GM11168 (cell line): ENCODE measurements around the gene DIMT1.

Experiments used
- in situ Hi-C: fragments of 300-500 bp; cut with MboI; formaldehyde crosslinking; loops from one replicate; pipeline ENCODE4 v1.12.0; 2022; ENCODE audit warnings: low sequenced_read_pairs; ENCODE audit not compliant: unreplicated experiment

DIMT1 gene

DNA sequence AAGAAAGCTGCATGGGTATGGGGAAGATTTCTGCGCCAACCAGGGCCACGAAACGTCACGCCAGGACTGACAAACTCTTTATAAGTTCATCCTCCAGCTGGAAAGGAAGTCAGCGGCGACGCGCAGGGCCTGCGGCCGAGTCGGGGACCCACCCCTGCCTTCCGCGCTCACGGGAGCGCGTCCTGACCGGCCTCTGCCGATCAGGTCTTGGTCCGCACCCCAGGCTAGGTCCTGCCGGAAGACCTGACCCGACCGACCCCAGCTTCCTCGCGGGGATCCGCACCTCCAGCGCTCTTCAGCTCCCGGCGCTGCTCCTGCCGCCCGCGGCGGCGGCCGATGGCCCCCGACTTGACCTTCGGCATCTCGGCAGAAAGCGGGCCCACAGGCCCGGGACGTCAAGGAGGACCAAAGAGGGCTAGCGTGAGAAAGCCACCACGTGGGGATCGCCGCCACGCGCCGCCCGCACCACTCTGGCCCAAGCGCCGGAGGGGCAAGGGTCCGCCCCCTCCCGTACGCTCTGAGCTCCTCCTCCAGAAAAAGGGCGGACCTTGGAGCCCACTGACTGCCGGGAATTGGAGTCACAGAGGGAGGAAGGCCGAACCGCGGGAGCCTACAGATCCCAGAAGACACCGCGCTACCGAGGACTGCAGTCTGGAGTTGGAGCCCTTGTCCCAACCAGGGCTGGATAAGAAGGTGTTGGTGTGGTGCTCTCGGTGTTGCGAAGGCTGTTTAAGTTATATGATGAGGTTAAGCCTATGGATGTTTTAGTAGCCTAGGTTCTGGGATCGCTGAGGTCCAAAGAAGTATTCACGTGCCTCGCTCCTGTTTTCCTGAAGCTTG, at the start of gene DIMT1:
DIMT1 (minus strand) TSS at position 495 of the 840 bp plus-strand sequence; CDS start at position 362, 133 bp downstream.
- in situ Hi-C loops = no loop called here

DNA sequence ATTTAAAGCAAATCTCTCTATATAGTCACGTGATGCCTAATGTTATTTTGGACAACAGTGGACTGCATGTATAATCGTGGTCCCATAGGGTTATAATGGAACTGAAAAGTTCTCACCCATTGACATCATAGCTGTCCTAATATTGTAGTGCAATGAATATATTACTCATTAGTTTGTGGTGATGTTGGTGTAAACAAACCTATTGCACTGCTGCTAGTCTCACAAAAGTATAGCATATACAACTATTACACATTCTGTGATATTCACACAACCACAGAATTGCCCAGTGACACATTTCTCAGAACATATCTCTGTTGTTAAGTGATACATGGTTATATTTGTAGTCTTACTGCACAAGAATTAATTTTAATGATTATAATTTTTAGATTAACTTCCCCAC, 46.6 kb upstream of the DIMT1 start:
- in situ Hi-C loops = loop anchor here (10.0 kb wide), 1 partner anchor 325 kb away; no protein-coding TSS in a partner anchor

DNA sequence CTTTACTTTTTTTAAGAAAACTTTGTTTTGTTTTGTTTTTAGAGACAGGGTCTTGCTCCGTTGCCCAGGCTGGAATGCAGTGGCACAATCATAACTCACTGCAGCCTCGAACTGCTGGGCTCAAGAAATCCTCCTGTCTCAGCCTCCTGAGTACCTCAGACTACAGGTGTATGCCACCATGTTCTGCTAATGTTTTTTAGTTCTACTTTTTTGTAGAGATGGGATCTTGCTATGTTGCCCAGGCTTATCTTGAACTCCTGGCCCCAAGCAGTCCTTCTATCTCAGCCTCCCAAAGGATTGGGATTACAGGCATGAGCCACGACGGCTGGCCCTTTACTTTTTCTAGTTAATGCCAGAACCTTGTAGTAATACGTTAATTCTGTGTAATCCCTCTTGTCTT, 44.8 kb upstream of the DIMT1 start:
- in situ Hi-C loops = no loop called here

DNA sequence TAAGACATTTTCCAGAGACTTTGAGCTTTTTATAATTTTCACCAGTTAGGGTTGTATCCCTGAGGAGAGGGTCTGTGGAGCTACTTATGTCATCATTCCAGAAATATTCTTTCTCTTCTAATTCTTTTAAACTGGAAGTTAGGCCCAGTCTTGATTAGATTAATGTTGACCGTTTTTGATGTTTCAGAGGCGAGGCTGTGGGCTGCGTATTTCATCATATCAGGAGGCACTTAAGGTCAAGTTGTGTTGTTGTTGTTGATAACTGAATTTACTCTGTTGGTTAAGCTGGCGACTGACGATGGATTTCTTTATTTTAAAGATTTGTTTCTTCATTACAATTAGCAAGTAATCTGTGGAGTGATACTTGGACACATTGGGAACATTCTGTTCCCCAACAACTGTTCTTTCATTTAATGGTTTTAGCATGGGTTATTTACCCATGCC, 28.9 kb upstream of the DIMT1 start:
- in situ Hi-C loops = no loop called here

DNA sequence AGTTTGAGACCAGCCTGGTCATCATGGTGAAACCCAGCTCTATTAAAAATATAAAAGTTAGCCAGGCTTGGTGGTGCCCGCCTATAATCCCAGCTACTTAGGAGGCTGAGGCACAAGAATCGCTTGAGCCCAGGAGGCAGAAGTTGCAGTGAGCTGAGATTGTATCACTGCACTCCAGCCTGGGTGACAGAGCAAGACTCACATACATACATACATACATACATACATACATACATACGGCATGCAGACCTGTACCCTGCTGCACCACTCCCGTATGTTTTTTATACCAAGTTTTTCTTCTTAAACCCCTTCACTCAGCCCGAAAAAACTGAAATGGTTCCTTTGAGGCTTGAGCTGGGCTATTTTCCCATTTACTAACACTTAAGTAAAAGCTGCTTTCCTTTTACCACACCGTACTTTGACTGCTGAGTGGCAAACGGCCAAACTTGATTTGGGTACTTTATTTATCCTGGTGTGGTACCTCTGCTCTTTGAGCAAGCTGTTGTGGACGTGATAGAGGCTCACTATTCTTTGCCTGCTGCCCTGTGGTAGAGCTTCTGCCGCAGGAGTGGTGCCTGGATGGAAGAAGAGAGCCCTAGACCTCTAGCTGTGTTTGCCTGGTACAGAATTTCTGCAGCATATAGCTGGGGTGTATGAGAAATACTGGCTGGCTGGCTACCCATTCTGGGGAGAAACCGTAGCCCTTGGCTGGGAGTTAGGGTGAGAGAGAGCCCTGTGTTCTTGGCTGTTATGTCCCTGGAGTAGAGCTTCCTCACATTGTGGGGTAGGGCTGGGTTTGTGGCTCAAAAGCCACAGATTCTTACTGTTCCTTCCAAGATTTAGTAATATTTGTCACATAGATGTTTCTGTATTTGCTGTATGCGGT, 28.3 kb upstream of the DIMT1 start:
- in situ Hi-C loops = no loop called here

DNA sequence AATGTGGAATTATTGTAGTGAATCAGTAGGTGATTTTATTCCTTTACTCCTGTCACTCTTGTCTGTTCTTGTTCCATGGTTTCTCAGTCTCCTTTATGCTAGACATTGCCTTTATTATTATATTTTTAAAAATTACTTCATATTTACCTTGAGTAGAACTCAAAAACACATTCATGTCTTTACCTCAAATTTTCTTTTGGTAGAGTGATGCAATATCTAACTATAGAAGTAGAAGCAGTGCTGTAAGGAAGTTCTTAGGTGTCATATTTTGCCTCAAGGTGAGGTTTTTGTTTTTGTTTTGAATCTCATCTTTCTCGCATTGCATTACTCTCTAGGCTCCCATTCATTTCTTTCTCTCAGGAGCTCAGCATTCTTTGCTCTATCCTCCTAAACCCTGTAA, 21.1 kb upstream of the DIMT1 start:
- in situ Hi-C loops = no loop called here

DNA sequence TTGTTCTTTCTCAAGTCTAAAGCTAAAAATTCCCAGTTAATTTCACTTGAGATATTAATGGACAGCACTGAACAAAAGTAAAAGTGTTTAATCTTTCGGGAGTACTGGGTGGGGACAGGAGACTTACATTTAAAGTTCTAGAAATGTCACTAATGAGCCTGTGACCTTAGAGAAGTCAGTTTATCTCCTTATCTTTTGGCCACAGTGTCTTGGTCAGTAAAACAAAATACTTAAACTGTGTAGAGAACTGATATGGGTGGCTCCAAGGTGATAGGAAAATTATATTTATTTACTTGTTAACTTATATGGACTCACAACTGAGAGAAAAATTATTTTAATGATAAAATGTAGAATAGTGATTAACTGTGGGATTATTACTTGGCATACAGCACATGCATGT, 17.7 kb upstream of the DIMT1 start:
- in situ Hi-C loops = no loop called here

DNA sequence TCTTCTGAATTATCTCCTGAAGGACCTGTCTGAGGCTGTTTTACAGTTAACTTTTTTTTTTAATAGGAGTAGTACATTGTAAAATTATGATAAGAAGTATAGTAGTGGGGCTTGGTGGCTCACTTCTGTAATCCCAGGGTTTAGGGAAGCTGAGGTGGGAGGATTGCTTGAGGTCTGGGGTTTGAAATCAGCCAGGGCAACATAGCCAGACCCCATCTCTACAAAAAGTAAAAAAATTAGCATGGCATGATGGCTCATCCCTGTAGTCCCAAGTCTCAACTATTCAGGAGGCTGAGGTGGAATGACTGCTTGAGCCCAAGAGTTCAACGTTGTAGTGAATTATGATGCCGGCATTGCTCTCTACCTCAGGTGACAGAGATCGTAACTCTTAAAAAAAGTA, 15.9 kb upstream of the DIMT1 start:
- in situ Hi-C loops = no loop called here

DNA sequence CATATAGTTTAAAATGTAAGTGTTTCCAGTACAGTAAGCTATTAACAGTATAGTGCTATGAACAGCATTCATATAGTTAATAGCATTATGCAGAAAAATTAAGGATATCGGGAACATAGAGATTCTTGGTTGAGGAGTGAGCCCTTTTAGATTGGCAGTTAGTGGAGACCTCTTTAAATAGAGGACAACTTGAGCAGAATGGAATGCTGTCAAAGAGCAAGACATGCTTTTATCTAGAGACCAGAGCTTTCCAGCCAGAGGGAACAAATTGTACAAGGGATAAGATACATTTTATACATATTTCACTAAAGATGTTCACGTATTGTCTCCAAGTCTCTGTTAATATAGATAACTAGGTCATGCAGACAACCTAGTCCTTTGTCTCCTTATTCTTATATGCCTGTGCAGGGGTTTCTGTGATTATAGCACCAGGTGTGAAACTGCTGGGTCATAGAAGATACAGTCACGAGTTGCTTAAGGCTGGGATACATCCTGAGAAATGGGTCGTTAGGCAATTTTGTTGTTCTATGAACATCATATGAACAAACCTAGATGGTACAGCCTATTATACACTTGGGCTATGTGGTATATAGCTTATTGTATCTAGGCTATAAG, 14.9 kb upstream of the DIMT1 start:
- in situ Hi-C loops = no loop called here

DNA sequence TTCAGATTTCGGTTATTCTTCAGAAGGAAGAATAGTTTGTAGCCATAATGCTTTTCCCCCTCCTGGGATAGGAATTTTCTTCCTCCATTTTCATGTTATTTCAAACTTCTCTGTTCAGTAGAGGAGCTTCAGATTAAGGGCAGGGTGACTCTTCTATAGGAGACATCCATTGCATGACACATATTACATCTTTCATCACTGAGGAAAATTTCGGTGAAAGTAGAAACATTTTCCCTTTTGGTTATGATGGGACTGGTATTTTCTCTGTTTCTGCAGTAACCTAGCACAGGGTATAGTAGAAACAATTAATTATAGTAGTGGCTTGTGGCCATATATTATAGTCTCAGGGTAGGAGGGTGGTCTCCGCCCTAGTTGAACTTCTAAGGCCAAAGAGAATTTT, 10.0 kb upstream of the DIMT1 start:
- in situ Hi-C loops = no loop called here

DNA sequence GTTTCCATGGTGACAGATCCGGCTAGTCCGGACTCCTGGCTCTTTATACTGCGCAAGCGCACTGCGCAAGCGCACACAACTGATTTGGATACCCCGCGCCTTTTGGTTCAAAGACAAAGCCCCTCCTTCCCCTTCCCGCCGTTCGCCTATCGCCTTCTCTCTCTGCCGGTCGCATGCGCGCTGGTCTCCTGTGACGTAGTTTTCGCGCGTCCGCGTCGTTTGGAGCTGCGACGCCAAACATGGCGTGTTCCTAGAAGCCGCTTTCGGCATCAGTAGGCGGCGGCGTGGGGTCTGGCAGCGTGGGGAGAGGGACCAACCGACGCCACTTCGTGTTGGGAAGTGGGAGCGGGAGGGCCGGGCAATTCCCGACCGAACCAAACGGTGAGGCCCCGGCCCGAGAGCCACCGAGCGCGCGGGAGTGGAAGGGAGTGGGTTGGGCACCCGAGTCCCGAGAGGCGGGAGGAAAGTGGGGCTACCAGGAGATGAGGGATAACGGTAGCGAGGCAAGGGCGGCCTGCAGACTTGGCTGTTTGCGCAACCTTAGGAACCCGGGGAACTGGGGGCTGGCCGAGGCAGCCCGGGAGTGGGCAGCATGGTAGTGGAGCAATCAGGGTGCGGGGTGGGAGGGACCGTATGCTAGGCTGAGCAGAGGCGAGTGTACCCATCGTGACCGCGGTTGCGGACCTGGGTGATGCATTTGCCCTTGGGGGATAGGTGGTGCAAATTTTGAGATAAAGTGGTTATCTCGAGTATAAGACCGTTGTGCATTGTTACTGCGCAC, 9.0 kb upstream of the DIMT1 start, which contains the start of gene IPO11:
IPO11 (plus strand) TSS at position 215 of the 781 bp plus-strand sequence. CDS start 24,517 bp downstream, outside the sequence.
- in situ Hi-C loops = no loop called here

DNA sequence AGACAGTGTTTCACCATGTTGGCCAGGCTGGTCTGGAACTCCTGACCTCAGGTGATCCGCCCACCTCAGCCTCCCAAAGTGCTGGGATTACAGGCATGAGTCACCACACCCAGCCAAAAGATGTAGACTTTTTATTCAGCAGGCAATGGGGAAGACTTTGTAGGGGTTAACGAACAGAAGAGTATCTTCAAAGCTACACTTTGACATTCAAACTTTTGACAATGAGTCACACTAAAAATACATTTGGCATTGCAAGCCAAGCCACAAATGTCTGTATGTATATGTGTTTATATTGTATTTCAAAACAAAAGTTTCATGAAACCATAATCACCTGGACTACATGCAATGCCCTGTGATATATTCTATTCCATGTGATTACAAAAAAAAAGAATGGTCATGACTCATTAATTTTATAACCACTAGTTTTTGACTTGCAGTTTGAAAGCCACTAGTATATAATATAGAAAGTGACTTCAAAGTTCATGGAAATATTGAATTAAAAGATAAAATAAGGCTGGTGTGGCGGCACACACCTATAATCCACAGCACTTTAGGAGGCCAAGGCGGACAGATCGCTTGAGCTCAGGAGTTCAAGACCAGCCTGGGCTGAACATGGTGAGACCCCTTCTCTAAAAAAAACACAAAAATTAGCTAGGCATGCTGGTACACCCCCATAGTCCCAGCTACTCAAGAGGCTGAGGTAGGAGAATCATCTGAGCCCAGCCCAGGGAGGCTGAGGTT, 8.3 kb downstream of the DIMT1 start:
- in situ Hi-C loops = no loop called here

DNA sequence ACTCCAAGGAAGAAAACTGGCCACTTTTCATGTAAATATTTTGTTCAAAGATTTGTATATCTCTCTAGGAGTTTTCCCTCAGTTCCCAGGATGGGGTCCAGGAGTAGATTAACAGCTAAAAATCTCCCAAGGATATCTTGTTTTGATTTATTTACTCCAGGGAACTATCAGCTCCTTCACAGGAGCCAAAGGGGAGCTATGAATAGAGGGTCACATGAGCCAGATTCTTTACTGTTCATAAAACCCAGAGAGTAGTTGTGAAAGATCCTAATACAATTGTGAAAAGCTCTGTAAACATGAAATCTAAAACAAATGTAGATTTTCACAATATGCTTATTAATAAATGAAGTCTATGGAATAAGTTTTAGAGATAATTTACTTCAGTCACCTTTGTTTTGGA, 16.9 kb downstream of the DIMT1 start:
- in situ Hi-C loops = no loop called here

DNA sequence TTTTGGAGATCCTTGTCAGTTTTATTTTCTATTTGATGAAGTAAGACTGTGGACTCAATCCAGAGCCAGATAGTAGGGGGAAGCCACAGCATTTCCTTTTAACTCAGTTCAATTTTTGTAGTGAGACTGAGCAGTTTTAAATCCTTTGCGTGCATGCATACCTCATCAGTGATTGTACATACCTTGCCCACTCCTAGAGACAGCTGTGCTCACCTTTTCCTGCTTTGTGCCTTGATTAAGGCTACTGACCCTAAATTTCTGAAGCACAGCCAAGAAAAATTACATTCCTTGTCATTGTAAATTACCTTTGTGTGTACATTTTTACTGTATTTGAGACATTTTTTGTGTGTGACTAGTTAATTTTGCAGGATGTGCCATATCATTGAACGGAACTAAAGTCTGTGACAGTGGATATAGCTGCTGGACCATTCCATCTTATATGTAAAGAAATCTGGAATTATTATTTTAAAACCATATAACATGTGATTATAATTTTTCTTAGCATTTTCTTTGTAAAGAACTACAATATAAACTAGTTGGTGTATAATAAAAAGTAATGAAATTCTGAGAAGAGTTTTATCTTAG, 17.8 kb downstream of the DIMT1 start:
- in situ Hi-C loops = no loop called here

DNA sequence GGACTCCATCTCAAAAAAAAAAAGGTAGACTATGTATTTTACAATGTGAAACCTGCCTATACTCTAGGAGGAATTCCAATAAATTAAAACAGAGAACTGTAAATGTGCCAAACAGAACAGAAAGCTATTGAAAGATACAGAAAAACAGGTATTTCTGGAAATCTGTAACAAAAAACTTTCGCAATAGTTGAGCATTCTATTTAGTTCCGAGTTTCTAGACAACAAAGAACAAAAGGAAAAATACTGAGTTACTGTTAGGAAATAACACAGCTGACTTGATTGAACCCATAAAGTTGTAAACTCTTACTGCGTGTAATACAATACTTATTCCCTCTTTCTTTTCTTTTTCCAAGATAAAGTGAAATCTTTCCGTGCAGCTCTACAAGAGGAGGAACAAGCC, 18.6 kb downstream of the DIMT1 start:
- in situ Hi-C loops = no loop called here

DNA sequence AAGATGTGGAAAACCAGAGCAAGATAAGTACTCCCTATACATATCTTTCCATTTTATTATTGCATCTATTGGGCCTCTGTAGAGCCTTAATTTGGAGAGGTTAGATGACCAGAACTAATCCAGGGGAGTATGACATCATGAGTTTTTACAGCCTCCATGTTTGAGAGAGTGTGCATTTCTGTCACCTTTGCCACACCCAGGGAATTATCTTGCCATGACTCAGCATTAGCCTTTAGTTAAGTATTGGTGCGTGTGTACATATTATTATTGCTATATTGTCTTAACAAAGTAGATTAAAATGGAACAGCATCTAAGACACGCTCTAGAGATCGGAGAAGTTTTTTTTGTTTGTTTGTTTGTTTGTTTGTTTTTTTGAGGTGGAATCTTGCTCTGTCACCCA, 27.6 kb downstream of the DIMT1 start:
- in situ Hi-C loops = no loop called here

DNA sequence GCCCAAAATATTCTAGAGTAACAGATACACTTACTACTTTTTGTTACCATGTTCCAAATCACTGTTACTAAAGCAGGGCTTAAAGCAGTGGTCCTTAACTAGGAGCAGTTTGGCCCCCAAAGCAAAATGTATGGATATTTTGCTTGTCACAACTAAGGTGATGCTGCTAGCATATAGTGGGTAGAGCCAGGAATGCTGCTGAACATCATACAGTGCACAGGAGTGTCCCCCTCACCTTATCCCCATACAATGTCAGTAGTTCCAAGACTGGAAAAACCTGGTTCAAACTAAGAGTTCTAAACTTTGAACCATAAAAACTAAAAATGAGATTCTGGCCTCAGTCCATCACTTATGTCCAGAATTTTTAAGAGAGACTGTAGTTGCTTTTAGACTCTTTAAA, 28.1 kb downstream of the DIMT1 start:
- in situ Hi-C loops = no loop called here

DNA sequence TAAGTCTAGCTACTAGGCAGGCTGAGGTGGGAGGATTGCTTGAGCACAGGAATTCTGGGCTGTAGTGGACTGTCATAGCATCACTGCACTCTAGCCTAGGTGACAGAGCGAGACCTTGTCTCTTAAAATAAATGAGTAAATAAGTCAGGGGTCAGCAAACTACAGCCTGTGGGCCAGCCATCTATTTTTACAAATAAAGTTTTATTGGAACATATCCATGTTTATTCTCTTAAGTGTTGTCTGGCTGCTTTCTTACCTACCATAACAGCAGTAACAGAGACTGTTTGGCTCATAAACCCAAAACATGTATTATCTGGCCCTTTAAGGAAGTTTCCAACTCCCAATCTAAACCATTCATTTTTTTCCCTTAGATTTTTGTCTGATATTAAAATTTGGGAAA, 29.6 kb downstream of the DIMT1 start:
- in situ Hi-C loops = no loop called here

DNA sequence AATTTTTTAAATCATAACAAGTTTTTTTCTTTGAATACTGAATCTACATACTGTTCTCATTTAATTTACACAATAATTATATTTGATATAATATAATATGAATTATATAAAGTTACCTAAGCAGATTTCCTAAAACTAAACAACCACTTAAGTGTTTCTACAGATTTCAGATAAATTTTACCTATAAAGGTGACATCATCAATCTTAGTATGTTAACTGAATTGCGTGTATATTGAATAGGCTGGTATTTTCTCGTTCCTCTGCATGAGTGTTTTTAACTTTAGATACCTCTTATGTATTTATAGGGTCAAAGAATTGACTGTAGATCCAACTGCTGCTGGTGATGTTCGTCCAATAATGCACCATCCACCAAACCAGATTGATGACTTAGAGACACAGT, 30.3 kb downstream of the DIMT1 start:
- in situ Hi-C loops = no loop called here
